ENCODE measurements around the gene FBXL13. TPM values are rescaled to one million over a fixed set of nuclear protein-coding genes. Genes with fewer than 3 reads are reported as not detected.

FBXL13 gene
- total and polyA plus RNA-seq, 4 donors: 1.00 to 2.6 (median 1.4) TPM; not detected in 1

DNA sequence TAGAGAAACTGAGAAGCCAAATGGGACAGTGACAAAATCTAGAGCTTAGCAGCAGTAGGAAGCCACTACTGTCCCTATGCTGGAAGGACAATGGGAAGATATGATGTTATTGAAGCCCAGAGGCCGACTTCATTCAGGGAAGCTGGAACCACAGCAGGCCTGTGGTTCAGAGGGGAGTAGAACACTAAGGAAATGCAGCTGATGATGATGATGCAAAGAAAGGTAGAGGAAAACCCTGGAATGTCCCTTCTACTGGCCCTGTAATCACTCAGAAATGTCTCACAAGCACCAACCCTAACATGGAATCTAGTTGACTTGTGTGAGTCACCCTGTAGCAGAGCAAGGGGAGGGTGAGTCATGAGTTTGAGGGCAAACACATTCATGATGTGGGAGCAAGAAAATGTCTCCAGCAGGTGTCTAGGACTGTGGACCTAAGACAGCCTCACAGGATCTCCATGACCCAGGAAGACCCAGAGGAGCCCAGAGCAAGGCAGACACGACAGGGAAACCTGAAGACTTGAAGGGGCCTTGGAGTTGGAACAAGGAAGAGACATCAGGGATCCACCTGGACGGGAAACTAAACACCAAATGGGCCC lies 198.8 kb downstream of the FBXL13 start:
- peak overlapping the region; percentile 9 to 80 for H3K27ac ChIP-seq (ENCODE audit: low read depth in 1 of 2, low read length in 2 of 2)
- peak; percentile 76 for ATAC-seq (ENCODE audit: low FRiP score)

DNA sequence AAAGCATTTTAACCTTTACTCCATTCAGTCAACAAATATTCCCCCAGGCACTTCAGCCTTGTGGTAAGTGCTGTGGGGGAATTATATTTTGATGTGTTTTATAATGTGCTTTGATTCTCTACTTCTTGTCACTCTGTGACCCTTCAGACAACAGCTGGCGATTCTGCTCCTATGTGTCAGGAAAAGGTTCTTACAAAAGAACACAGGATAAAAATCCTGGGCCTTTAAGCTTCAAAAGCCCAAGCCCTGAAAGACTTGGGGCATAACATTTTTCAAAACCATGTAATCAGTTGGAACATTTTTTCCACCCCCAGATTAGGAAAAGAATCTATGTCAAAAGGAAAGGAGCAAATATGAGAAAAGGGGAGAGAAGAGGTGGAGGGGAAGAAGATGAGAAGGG lies 199.6 kb downstream of the FBXL13 start:
- Histone ChIP-seq H3K4me1 (ENCODE audit: control insufficient read depth in 1 of 2, insufficient read depth in 2 of 2, low read length in 2 of 2) (peaks cover 0 to 1% of the 10 kb centered on the region in 2 donors), H3K27me3 (ENCODE audit: control insufficient read depth in 1 of 2, insufficient read depth in 2 of 2, low read length in 1 of 2) (no peaks in the 10 kb centered on the region), H3K9me3 (ENCODE audit: control insufficient read depth, low read length) (peaks cover 2% of the 10 kb centered on the region), H3K4me3 (ENCODE audit: low read length in 2 of 2) (no peak overlapping the region), H3K36me3 (ENCODE audit: control insufficient read depth in 1 of 2, insufficient read depth in 2 of 2, low read length in 1 of 2) (peaks cover 0 to 2% of the 10 kb centered on the region in 2 donors), H3K27ac (ENCODE audit: low read depth in 1 of 2, low read length in 2 of 2) (peak overlapping the region; percentile 9 to 80)
- ATAC-seq (ENCODE audit: low FRiP score) (no peak), DNase-seq (no peak)
- intact Hi-C loops (cut with DNase I): loop anchor here in 1 of 2 donors (5.0 kb wide), 1 partner anchor 117 kb away; no protein-coding TSS in a partner anchor
- 74 to 76% methylated on average over 1 of the region's 1 CpG for WGBS, 2 donors

More for the DNA sequence above, 198.8 kb downstream of the FBXL13 start:
- intact Hi-C loops (cut with DNase I): loop anchor here in 1 of 2 donors (5.0 kb wide), 1 partner anchor 117 kb away; no protein-coding TSS in a partner anchor
- WGBS, 2 donors: 91 to 94% methylated on average over 3 of the region's 3 CpGs
- no peaks in the 10 kb centered on the region for H3K27me3 ChIP-seq (ENCODE audit: control insufficient read depth in 1 of 2, insufficient read depth in 2 of 2, low read length in 1 of 2)
- H3K9me3 ChIP-seq (ENCODE audit: control insufficient read depth, low read length): peaks cover 2% of the 10 kb centered on the region
- no peak overlapping the region for H3K4me3 ChIP-seq (ENCODE audit: low read length in 2 of 2)
- peaks cover 0 to 1% of the 10 kb centered on the region in 2 donors for H3K4me1 ChIP-seq (ENCODE audit: control insufficient read depth in 1 of 2, insufficient read depth in 2 of 2, low read length in 2 of 2)
- peaks cover 0 to 2% of the 10 kb centered on the region in 2 donors for H3K36me3 ChIP-seq (ENCODE audit: control insufficient read depth in 1 of 2, insufficient read depth in 2 of 2, low read length in 1 of 2)
- DNase-seq: no peak

DNA sequence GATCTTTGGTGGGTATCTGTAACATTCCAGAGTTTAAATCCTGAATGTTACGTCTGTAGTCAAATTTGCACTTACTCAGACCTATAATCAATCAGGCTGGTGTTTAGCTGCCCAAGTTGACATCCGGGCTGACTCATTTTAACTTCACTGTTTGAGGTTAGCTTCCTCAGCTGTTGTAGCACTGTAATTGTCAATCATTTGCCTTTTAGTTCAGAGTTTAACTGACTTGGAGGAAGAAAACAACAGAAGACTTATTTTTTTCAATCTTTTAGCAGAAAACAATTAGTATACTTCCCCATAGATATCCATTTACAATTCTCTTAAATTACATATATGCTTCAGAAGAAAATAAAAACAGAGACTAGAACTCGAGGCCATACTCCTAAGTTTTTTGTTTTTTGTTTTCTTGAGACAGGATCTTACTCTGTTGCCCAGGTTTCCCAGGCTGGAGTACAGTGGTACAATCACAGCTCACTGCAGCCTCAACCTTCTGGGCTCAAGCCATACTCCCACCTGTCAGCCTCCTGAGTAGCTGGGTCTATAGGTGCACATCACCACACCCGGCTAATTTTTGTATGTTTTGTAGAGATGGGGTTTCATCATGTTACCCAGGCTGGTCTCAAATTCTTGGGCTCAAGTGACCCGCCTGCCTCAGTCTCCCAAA lies 200.3 kb downstream of the FBXL13 start:
- peaks cover 2% of the 10 kb centered on the region for H3K9me3 ChIP-seq (ENCODE audit: control insufficient read depth, low read length)
- WGBS, 2 donors: 74 to 79% methylated on average over 5 of the region's 5 CpGs
- peaks cover 0 to 1% of the 10 kb centered on the region in 2 donors for H3K4me1 ChIP-seq (ENCODE audit: control insufficient read depth in 1 of 2, insufficient read depth in 2 of 2, low read length in 2 of 2)
- H3K27ac ChIP-seq (ENCODE audit: low read depth in 1 of 2, low read length in 2 of 2): no peak overlapping the region
- H3K36me3 ChIP-seq (ENCODE audit: control insufficient read depth in 1 of 2, insufficient read depth in 2 of 2, low read length in 1 of 2): peaks cover 0 to 2% of the 10 kb centered on the region in 2 donors
- intact Hi-C loops (cut with DNase I): no loop called here
- DNase-seq: no peak
- ATAC-seq (ENCODE audit: low FRiP score): no peak
- no peak overlapping the region for H3K4me3 ChIP-seq (ENCODE audit: low read length in 2 of 2)
- H3K27me3 ChIP-seq (ENCODE audit: control insufficient read depth in 1 of 2, insufficient read depth in 2 of 2, low read length in 1 of 2): no peaks in the 10 kb centered on the region

DNA sequence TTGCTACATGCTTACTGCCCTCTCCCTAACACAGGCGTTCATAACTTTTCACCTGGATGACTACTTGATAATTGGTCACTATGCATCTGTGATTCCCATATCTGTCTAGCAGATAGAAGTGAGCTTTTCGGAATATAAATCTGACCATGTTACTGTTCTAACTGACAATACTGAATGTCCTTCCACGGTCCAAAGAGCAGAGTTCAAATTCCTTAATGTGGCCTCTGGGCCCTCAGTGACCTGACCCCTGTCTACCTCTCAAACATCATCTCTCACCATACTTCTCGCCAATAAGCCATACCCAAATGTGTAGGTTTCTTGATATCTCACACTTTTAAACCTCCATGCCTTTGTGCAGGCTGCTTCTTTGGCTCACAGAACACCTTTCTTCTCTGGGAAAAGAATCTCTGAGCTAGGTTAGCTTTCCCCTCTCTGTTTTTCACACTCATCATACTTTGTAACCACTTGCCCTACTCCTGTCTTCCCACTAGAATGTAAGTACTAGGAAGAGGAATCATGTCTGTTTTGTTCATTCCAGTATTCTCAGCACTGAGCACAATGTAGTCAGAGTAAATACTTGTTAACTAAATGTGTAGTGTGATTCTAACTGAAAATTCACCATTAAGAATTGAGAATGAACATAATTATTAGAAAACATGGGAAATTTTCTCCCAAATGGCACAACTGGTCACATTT lies 201.0 kb downstream of the FBXL13 start:
- WGBS, 2 donors: 90 to 93% methylated on average over 4 of the region's 4 CpGs
- Histone ChIP-seq H3K4me3 (ENCODE audit: low read length in 2 of 2) (no peak overlapping the region), H3K27me3 (ENCODE audit: control insufficient read depth in 1 of 2, insufficient read depth in 2 of 2, low read length in 1 of 2) (no peaks in the 10 kb centered on the region), H3K9me3 (ENCODE audit: control insufficient read depth, low read length) (peaks cover 2% of the 10 kb centered on the region), H3K4me1 (ENCODE audit: control insufficient read depth in 1 of 2, insufficient read depth in 2 of 2, low read length in 2 of 2) (peaks cover 0 to 1% of the 10 kb centered on the region in 2 donors), H3K27ac (ENCODE audit: low read depth in 1 of 2, low read length in 2 of 2) (no peak overlapping the region), H3K36me3 (ENCODE audit: control insufficient read depth in 1 of 2, insufficient read depth in 2 of 2, low read length in 1 of 2) (peaks cover 0 to 2% of the 10 kb centered on the region in 2 donors)
- ATAC-seq (ENCODE audit: low FRiP score) (no peak), DNase-seq (no peak)
- intact Hi-C loops (cut with DNase I): no loop called here

DNA sequence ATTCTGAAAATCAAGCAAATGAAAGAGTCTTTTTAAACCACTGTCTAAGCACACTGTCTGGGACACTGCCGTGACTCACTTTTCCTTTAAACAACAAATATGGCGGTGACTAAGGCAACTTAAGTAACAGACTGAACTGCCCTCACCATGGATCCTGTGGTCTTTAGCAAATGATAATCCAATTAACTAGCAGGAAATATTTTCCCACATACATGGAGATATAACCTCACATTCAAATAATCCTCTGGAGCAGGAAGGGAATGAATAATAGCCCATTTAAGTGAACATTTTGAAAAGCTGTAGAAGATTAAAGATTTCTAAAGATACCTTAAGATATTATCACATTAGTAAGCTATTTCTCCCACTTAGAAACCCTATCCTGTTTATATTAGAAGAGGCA lies 202.1 kb downstream of the FBXL13 start:
- Histone ChIP-seq H3K27me3 (ENCODE audit: control insufficient read depth in 1 of 2, insufficient read depth in 2 of 2, low read length in 1 of 2) (no peaks in the 10 kb centered on the region), H3K27ac (ENCODE audit: low read depth in 1 of 2, low read length in 2 of 2) (no peak overlapping the region), H3K36me3 (ENCODE audit: control insufficient read depth in 1 of 2, insufficient read depth in 2 of 2, low read length in 1 of 2) (peaks cover 0 to 2% of the 10 kb centered on the region in 2 donors), H3K4me1 (ENCODE audit: control insufficient read depth in 1 of 2, insufficient read depth in 2 of 2, low read length in 2 of 2) (peaks cover 0 to 1% of the 10 kb centered on the region in 2 donors), H3K9me3 (ENCODE audit: control insufficient read depth, low read length) (peaks cover 2% of the 10 kb centered on the region), H3K4me3 (ENCODE audit: low read length in 2 of 2) (no peak overlapping the region)
- DNase-seq (no peak), ATAC-seq (ENCODE audit: low FRiP score) (no peak)
- intact Hi-C loops (cut with DNase I): no loop called here
- WGBS, 2 donors: 67 to 72% methylated on average over 2 of the region's 2 CpGs

DNA sequence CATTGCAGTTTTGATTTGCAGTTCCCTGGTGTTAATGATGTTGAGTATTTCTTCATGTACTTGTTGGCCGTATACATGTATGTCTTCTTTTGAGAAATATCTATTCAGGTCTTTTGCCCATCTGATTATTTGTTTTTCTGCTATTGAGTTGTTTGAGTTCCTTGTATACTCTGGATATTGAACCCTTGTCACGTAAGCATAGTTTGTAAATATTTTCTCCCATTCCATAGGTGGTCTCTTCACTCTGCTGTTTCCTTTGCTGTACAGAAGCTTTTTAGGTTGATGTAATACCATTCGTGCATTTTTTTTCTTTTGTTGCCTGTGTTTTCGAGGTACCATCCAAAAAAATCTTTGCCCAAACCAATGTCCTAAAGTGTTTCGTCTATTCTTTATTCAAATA lies 205.4 kb downstream of the FBXL13 start:
- no peak for ATAC-seq (ENCODE audit: low FRiP score)
- H3K27me3 ChIP-seq (ENCODE audit: control insufficient read depth in 1 of 2, insufficient read depth in 2 of 2, low read length in 1 of 2): no peaks in the 10 kb centered on the region
- 88 to 98% methylated on average over 5 of the region's 5 CpGs for WGBS, 2 donors
- intact Hi-C loops (cut with DNase I): no loop called here
- H3K4me3 ChIP-seq (ENCODE audit: low read length in 2 of 2): no peak overlapping the region
- no peak overlapping the region for H3K27ac ChIP-seq (ENCODE audit: low read depth in 1 of 2, low read length in 2 of 2)
- peaks cover 2% of the 10 kb centered on the region for H3K9me3 ChIP-seq (ENCODE audit: control insufficient read depth, low read length)
- no peak for DNase-seq
- H3K36me3 ChIP-seq (ENCODE audit: control insufficient read depth in 1 of 2, insufficient read depth in 2 of 2, low read length in 1 of 2): peaks cover 0 to 2% of the 10 kb centered on the region in 2 donors
- no peaks in the 10 kb centered on the region for H3K4me1 ChIP-seq (ENCODE audit: control insufficient read depth in 1 of 2, insufficient read depth in 2 of 2, low read length in 2 of 2)

DNA sequence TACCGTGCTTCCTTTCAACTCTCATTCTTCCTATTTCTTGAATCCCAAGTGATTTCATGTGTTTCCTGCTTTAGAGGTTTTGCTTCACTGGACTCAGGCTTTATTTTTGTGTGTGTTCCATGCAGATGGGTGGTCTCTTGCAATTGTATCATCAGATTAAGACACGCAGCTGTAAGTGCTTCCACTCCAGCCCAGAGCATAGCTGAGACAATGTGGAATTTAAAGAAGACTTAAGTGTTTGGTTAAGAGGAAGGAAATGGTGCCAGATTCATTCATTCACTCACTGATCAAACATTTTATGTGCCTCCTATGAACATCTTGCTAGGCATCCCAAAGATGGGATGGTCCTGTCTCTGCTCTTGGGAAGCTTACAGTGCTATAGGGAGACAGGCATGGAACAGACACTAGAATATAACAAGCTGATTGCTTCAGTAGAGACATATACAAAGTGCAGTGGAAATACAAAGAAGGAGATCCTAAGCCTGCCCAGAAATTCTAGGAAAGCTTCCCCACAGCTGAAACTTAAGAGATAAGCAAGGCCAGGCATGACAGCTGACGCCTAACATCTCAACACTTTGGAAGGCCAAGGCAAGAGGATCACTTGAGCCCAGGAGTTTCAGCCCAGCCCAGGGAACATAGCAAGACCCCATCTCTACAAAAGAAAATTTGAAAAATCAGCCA lies 207.9 kb downstream of the FBXL13 start:
- Histone ChIP-seq H3K4me3 (ENCODE audit: low read length in 2 of 2) (no peak overlapping the region), H3K36me3 (ENCODE audit: control insufficient read depth in 1 of 2, insufficient read depth in 2 of 2, low read length in 1 of 2) (no peaks in the 10 kb centered on the region), H3K4me1 (ENCODE audit: control insufficient read depth in 1 of 2, insufficient read depth in 2 of 2, low read length in 2 of 2) (no peaks in the 10 kb centered on the region), H3K27me3 (ENCODE audit: control insufficient read depth in 1 of 2, insufficient read depth in 2 of 2, low read length in 1 of 2) (no peaks in the 10 kb centered on the region), H3K9me3 (ENCODE audit: control insufficient read depth, low read length) (no peaks in the 10 kb centered on the region), H3K27ac (ENCODE audit: low read depth in 1 of 2, low read length in 2 of 2) (no peak overlapping the region)
- intact Hi-C loops (cut with DNase I): no loop called here
- WGBS, 2 donors: 90 to 95% methylated on average over 3 of the region's 3 CpGs
- DNase-seq: no peak
- no peak for ATAC-seq (ENCODE audit: low FRiP score)

DNA sequence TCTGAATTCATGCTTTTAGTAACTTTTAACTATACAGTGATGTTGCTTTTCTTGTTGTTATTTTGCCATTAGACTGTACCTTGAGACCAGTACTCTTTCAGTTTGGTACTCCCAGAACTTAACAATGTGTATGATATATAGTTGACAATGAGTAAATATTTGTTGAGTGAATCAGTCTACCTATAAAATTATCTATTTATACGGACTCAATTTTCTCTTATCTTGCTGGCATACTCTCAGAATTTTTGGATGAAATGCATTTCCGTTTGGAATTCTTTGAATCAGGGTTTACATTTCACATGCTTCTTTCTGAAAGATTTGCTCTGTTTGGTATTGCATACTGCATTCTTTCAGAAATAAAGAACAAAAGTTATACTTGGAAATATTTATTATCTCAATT lies 209.6 kb downstream of the FBXL13 start:
- WGBS, 2 donors: 37 to 48% methylated on average over 2 of the region's 2 CpGs
- H3K27ac ChIP-seq (ENCODE audit: low read depth in 1 of 2, low read length in 2 of 2): no peak overlapping the region
- no peak for ATAC-seq (ENCODE audit: low FRiP score)

More for the DNA sequence above, 209.6 kb downstream of the FBXL13 start:
- no peaks in the 10 kb centered on the region for H3K36me3 ChIP-seq (ENCODE audit: control insufficient read depth in 1 of 2, insufficient read depth in 2 of 2, low read length in 1 of 2)
- no peak overlapping the region for H3K4me3 ChIP-seq (ENCODE audit: low read length in 2 of 2)
- H3K9me3 ChIP-seq (ENCODE audit: control insufficient read depth, low read length): no peaks in the 10 kb centered on the region
- H3K27me3 ChIP-seq (ENCODE audit: control insufficient read depth in 1 of 2, insufficient read depth in 2 of 2, low read length in 1 of 2): no peaks in the 10 kb centered on the region
- no peaks in the 10 kb centered on the region for H3K4me1 ChIP-seq (ENCODE audit: control insufficient read depth in 1 of 2, insufficient read depth in 2 of 2, low read length in 2 of 2)
- intact Hi-C loops (cut with DNase I): no loop called here
- no peak for DNase-seq

Data from aorta (tissue), 5 donors.